Large intestine (tissue), 3 donors: Measurements from ENCODE around the gene LRRC3. TPM values are rescaled to one million over a fixed set of nuclear protein-coding genes. Genes with fewer than 3 reads are reported as not detected.

Source experiments
- DNase-seq, 2 donors: peaks; one replicate each; pipeline versions ENCODE4 v3.0.0 to v3.0.0-alpha.2; 2013
- H3K27ac ChIP-seq: one replicate; pipeline ENCODE4 v1.5.1; 2013; ENCODE audit warnings: low read length
- H3K27me3 ChIP-seq: 2 replicates; pipeline ENCODE4 v1.6.1; 2013; ENCODE audit warnings: low read length; ENCODE audit not compliant: control insufficient read depth, insufficient read depth
- H3K36me3 ChIP-seq: 2 replicates; pipeline ENCODE4 v1.6.1; 2013; ENCODE audit warnings: low read length; ENCODE audit not compliant: control insufficient read depth, insufficient read depth
- H3K4me1 ChIP-seq: one replicate; pipeline ENCODE4 v1.6.1; 2013; ENCODE audit warnings: low read length; ENCODE audit not compliant: control insufficient read depth, insufficient read depth
- H3K4me3 ChIP-seq: one replicate; pipeline ENCODE4 v1.5.1; 2013; ENCODE audit warnings: low read length
- H3K9me3 ChIP-seq: one replicate; pipeline ENCODE4 v1.6.1; 2013; ENCODE audit warnings: mild to moderate bottlenecking, low read depth, low read length, moderate library complexity; ENCODE audit not compliant: control insufficient read depth
- WGBS: methylation state at CpG from one replicate; pipeline ENCODE4 v1.1.5; 2013; ENCODE audit warnings: low lambda C conversion rate; ENCODE audit not compliant: insufficient coverage; 5-methylcytosine and 5-hydroxymethylcytosine counted together
- polyA plus RNA-seq: library from polyadenylated mRNA; unstranded; fragments of 120-200 nt; gene quantifications from one replicate; pipeline ENCODE4 v1.2.1, GENCODE V29; 2013

LRRC3 gene
- polyA plus RNA-seq, 1 donor = 18.8 TPM

GRCh38 chr21:44507673-44508425 lies 52.5 kb downstream of the LRRC3 start:
- no peak overlapping the region for H3K4me3 ChIP-seq
- no peak overlapping the region for H3K27ac ChIP-seq
- 100% methylated on average over 1 of the region's 26 CpGs for WGBS
- no peak for DNase-seq
- no peaks in the 10 kb centered on the region for H3K36me3 ChIP-seq
- H3K27me3 ChIP-seq = no peaks in the 10 kb centered on the region
- H3K9me3 ChIP-seq = no peaks in the 10 kb centered on the region
- peaks cover 7% of the 10 kb centered on the region for H3K4me1 ChIP-seq

- Histone ChIP-seq H3K4me1 (peaks cover 7% of the 10 kb centered on the region), H3K4me3 (no peak overlapping the region), H3K36me3 (no peaks in the 10 kb centered on the region), H3K9me3 (no peaks in the 10 kb centered on the region), H3K27me3 (no peaks in the 10 kb centered on the region), H3K27ac (no peak overlapping the region)
- no peak for DNase-seq
- WGBS = no CpG with 5 or more reads among the region's 9 CpGs
Measured at GRCh38 chr21:44508426-44508710, 53.1 kb downstream of the LRRC3 start.

- no peak overlapping the region for H3K27ac ChIP-seq
- no peaks in the 10 kb centered on the region for H3K27me3 ChIP-seq
- H3K36me3 ChIP-seq = no peaks in the 10 kb centered on the region
- H3K9me3 ChIP-seq = no peaks in the 10 kb centered on the region
- WGBS = no CpG with 5 or more reads among the region's 30 CpGs
- DNase-seq = no peak
- no peak overlapping the region for H3K4me3 ChIP-seq
- H3K4me1 ChIP-seq = peaks cover 7% of the 10 kb centered on the region
Measured at GRCh38 chr21:44508711-44509445, 53.6 kb downstream of the LRRC3 start.

GRCh38 chr21:44509539-44509938 lies 54.2 kb downstream of the LRRC3 start:
- peaks cover 7% of the 10 kb centered on the region for H3K4me1 ChIP-seq
- no peaks in the 10 kb centered on the region for H3K9me3 ChIP-seq
- no peak overlapping the region for H3K27ac ChIP-seq
- no peak for DNase-seq
- no peak overlapping the region for H3K4me3 ChIP-seq
- no peaks in the 10 kb centered on the region for H3K36me3 ChIP-seq
- WGBS = 100% methylated on average over 3 of the region's 12 CpGs
- H3K27me3 ChIP-seq = no peaks in the 10 kb centered on the region

- no peak for DNase-seq
- H3K27me3 ChIP-seq = no peaks in the 10 kb centered on the region
- H3K4me3 ChIP-seq = peak overlapping the region; percentile 34
Measured at GRCh38 chr21:44510109-44510507, 54.8 kb downstream of the LRRC3 start.

GRCh38 chr21:44510508-44511218 lies 55.4 kb downstream of the LRRC3 start:
- Histone ChIP-seq H3K9me3 (no peaks in the 10 kb centered on the region), H3K36me3 (no peaks in the 10 kb centered on the region), H3K27ac (peak overlapping the region; percentile 63), H3K4me3 (peak overlapping the region; percentile 34), H3K4me1 (peaks cover 7% of the 10 kb centered on the region), H3K27me3 (no peaks in the 10 kb centered on the region)
- no CpG with 5 or more reads among the region's 36 CpGs for WGBS
- peak; percentile 80 to 87 for DNase-seq

More at GRCh38 chr21:44510109-44510507, 54.8 kb downstream of the LRRC3 start:
- no peaks in the 10 kb centered on the region for H3K36me3 ChIP-seq
- peak overlapping the region; percentile 63 for H3K27ac ChIP-seq
- WGBS = no CpG with 5 or more reads among the region's 18 CpGs
- peaks cover 7% of the 10 kb centered on the region for H3K4me1 ChIP-seq
- H3K9me3 ChIP-seq = no peaks in the 10 kb centered on the region

GRCh38 chr21:44511219-44511937 lies 56.1 kb downstream of the LRRC3 start:
- WGBS = no CpG with 5 or more reads among the region's 11 CpGs
- DNase-seq = no peak
- Histone ChIP-seq H3K27me3 (no peaks in the 10 kb centered on the region), H3K36me3 (no peaks in the 10 kb centered on the region), H3K27ac (no peak overlapping the region), H3K4me1 (peaks cover 7% of the 10 kb centered on the region), H3K9me3 (no peaks in the 10 kb centered on the region), H3K4me3 (no peak overlapping the region)

Other genes with a start within 250 kb of the LRRC3 start
- gene ICOSLG, start 214.6 kb upstream of the LRRC3 start, polyA plus RNA-seq = 3.0 TPM
- gene DNMT3L, start 193.6 kb upstream of the LRRC3 start, polyA plus RNA-seq = not detected
- 14.3 TPM for gene AIRE, start 169.6 kb upstream of the LRRC3 start, polyA plus RNA-seq
- gene PFKL, start 155.5 kb upstream of the LRRC3 start, polyA plus RNA-seq = 160 TPM
- 33.0 TPM for gene CFAP410, start 116.1 kb upstream of the LRRC3 start, polyA plus RNA-seq
- gene TRPM2, start 101.9 kb upstream of the LRRC3 start, polyA plus RNA-seq = 2.2 TPM
- not detected for gene KRTAP10-1, start 84.7 kb downstream of the LRRC3 start, polyA plus RNA-seq
- not detected for gene KRTAP10-2, start 96.0 kb downstream of the LRRC3 start, polyA plus RNA-seq
- not detected for gene KRTAP10-3, start 103.3 kb downstream of the LRRC3 start, polyA plus RNA-seq
- gene KRTAP10-4, start 118.2 kb downstream of the LRRC3 start, polyA plus RNA-seq = not detected
- not detected for gene KRTAP10-5, start 125.1 kb downstream of the LRRC3 start, polyA plus RNA-seq
- not detected for gene KRTAP10-6, start 137.0 kb downstream of the LRRC3 start, polyA plus RNA-seq
- not detected for gene KRTAP10-7, start 145.1 kb downstream of the LRRC3 start, polyA plus RNA-seq
- gene KRTAP10-8, start 156.6 kb downstream of the LRRC3 start, polyA plus RNA-seq = not detected
- gene KRTAP10-9, start 171.6 kb downstream of the LRRC3 start, polyA plus RNA-seq = not detected
- gene KRTAP10-10, start 181.8 kb downstream of the LRRC3 start, polyA plus RNA-seq = not detected
- gene KRTAP10-11, start 190.9 kb downstream of the LRRC3 start, polyA plus RNA-seq = not detected
- gene KRTAP12-4, start 199.1 kb downstream of the LRRC3 start, polyA plus RNA-seq = not detected
- not detected for gene KRTAP12-3, start 202.4 kb downstream of the LRRC3 start, polyA plus RNA-seq
- gene KRTAP12-2, start 211.4 kb downstream of the LRRC3 start, polyA plus RNA-seq = not detected
- gene KRTAP12-1, start 226.7 kb downstream of the LRRC3 start, polyA plus RNA-seq = not detected
- not detected for gene KRTAP10-12, start 241.7 kb downstream of the LRRC3 start, polyA plus RNA-seq